Testis (tissue), 2 donors: ENCODE measurements around the gene RPEL1.

ENCODE experiments used
- CTCF ChIP-seq, 3 experiments: fragments of 450-650 bp in 2 of 3; fragments of 200-600 bp in 1 of 3; sonication (generic) in 1 of 3; IDR thresholded peaks; one replicate each; pipeline ENCODE4 v1.5.1; 2016 to 2019; ENCODE audit warnings: antibody characterized with exemption in 3 of 3, mild to moderate bottlenecking in 2 of 3, moderate library complexity in 1 of 3
- POLR2A ChIP-seq: fragments of 450-650 bp; IDR thresholded peaks from one replicate; pipeline ENCODE4 v1.6.1; 2017; ENCODE audit warnings: antibody characterized with exemption, mild to moderate bottlenecking, moderate library complexity

- TF ChIP-seq CTCF (IDR thresholded peaks at IDR 0.05) (no peak), POLR2A (no peak)
Measured at GRCh38 chr10:103278537-103278823, 32.8 kb downstream of the RPEL1 start.
